Esophagus squamous epithelium (tissue), 4 donors: ENCODE measurements around the gene RUNDC1.

Source experiments
- POLR2A ChIP-seq, 4 donors: fragments of 450-650 bp; IDR thresholded peaks; one replicate each; pipeline ENCODE4 v1.6.1; 2017; ENCODE audit warnings: antibody characterized with exemption in 4 of 4, mild to moderate bottlenecking in 4 of 4, moderate library complexity in 3 of 4
- TF ChIP-seq, protein P1 (sequence below), 6 experiments: fragments of 450-650 bp in 4 of 6; fragments of 200-600 bp in 2 of 6; sonication (generic) in 2 of 6; IDR thresholded peaks; one replicate each; pipeline ENCODE4 v1.5.1; 2016 to 2019; ENCODE audit warnings: antibody characterized with exemption in 6 of 6, mild to moderate bottlenecking in 4 of 6, moderate library complexity in 4 of 6

DNA sequence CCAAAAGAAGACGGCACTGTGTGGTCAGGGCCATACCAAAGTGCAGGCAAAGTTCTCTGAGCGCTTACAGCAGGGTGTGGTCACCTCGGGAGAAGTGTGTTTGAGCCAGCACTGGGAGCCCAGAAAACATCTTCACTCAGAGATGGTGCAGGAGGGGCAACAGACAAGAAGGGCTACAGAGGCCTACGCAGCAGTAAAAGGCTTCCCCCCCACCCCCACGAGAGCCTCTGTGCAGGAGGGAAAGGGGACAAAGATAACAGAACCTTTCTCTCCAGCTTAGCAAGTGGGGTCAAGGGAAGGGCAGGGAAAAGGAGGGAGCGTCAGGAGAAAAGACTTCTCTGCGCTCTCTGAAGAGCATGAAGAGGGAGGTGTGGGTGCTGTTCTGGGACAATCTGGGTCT is 39.1 kb downstream of the RUNDC1 start:
- TF ChIP-seq, protein P1, sequence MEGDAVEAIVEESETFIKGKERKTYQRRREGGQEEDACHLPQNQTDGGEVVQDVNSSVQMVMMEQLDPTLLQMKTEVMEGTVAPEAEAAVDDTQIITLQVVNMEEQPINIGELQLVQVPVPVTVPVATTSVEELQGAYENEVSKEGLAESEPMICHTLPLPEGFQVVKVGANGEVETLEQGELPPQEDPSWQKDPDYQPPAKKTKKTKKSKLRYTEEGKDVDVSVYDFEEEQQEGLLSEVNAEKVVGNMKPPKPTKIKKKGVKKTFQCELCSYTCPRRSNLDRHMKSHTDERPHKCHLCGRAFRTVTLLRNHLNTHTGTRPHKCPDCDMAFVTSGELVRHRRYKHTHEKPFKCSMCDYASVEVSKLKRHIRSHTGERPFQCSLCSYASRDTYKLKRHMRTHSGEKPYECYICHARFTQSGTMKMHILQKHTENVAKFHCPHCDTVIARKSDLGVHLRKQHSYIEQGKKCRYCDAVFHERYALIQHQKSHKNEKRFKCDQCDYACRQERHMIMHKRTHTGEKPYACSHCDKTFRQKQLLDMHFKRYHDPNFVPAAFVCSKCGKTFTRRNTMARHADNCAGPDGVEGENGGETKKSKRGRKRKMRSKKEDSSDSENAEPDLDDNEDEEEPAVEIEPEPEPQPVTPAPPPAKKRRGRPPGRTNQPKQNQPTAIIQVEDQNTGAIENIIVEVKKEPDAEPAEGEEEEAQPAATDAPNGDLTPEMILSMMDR (IDR thresholded peaks at IDR 0.05) = no peak
- no peak for TF ChIP-seq POLR2A (IDR thresholded peaks at IDR 0.05)
